H1 (cell line): ENCODE data around the gene ARR3.

ENCODE experiments used
- CTCF ChIP-seq, 3 experiments: IDR thresholded peaks; 1 replicate in 2 of 3; 2 replicates in 1 of 3; pipeline versions ENCODE4 v1.5.1 to v1.6.1; 2011; ENCODE audit warnings: low read length in 3 of 3, mild to moderate bottlenecking in 3 of 3, inconsistent platforms in 2 of 3, low read depth in 1 of 3, moderate library complexity in 1 of 3; ENCODE audit not compliant: insufficient read depth in 1 of 3; ENCODE audit errors: control extremely low read depth in 1 of 3
- EP300 ChIP-seq, 2 experiments: IDR thresholded peaks; 1 replicate in 1 of 2; 2 replicates in 1 of 2; pipeline ENCODE4 v1.6.1; 2011 to 2012; ENCODE audit warnings: low read depth in 2 of 2, low read length in 2 of 2, mild to moderate bottlenecking in 2 of 2, borderline replicate concordance in 1 of 2, inconsistent platforms in 1 of 2, moderate library complexity in 1 of 2
- KDM5A ChIP-seq: fragments of 200-600 bp; IDR thresholded peaks from 2 replicates; pipeline ENCODE4 v1.7.1; 2012; ENCODE audit warnings: mild to moderate bottlenecking, low read length, inconsistent platforms, mixed read lengths
- NRF1 ChIP-seq: IDR thresholded peaks from 2 replicates; pipeline ENCODE4 v1.6.1; 2011; ENCODE audit warnings: mild to moderate bottlenecking, low read depth, low read length, improper control_type of control experiment
- POLR2AphosphoS5 ChIP-seq: IDR thresholded peaks from 2 replicates; pipeline ENCODE4 v1.6.1; 2011; ENCODE audit warnings: low read depth, low read length
- RNF2 ChIP-seq: fragments of 200-900, 300-1000 bp; sonication (generic); IDR thresholded peaks from 2 replicates; pipeline ENCODE4 v1.7.1; 2016; ENCODE audit warnings: borderline replicate concordance, low read depth, mild to moderate bottlenecking, antibody characterized with exemption, low read length; ENCODE audit not compliant: poor library complexity, severe bottlenecking; ENCODE audit errors: missing control alignments

DNA sequence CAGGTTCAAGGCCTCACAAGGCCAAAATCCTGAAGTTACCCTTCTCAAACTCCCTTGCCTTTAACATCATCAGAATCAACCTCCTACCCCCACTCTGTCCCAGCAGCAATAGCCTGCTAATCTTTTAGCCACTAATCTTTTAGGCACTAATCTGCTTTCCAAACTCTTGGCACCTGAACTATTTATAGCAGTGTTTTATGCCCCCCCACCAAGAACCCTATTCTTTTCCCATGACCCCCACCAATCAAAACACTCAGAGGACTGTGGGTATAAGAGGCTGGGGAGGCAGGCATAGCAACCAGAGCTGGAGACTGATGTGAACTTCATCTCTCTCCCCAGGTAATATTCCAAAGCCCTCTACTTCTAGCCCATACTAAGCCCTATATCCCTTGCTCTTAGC is at the start of gene ARR3:
- no peak for TF ChIP-seq NRF1
- no peak for TF ChIP-seq EP300 (IDR thresholded peaks at IDR 0.05; ENCODE audit: borderline replicate concordance in 1 of 2, low read depth in 2 of 2, low read length in 2 of 2)
- no peak for TF ChIP-seq KDM5A
- TF ChIP-seq CTCF (IDR thresholded peaks at IDR 0.05; ENCODE audit: control extremely low read depth in 1 of 3, insufficient read depth in 1 of 3, low read depth in 1 of 3, low read length in 3 of 3), result no peak
- TF ChIP-seq RNF2, result no peak
- TF ChIP-seq POLR2AphosphoS5, result no peak
